GM12878 (cell line): Measurements from ENCODE around the gene TDP1. TPM values are rescaled to one million over a fixed set of nuclear protein-coding genes. Genes with fewer than 3 reads are reported as not detected.

Experiments used
- ATAC-seq: fragments of 200-7000 bp; cut with Tn5 transposase; 3 replicates; pipeline ENCODE4 v1.9.1; 2020; ENCODE audit warnings: mild to moderate bottlenecking, moderate library complexity
- BruUV-seq: library from RNA; stranded (reverse); fragments of 400-500 nt; replicated peaks from 2 replicates; lab custom pipeline; 2021; lab: Mats Ljungman, UMichigan
- CTCF ChIA-PET: fragments of 300-600 bp; sonication (Branson Sonifier 250); formaldehyde crosslinking; extraction: SDS; loops from one replicate; lab custom pipeline; 2021; ENCODE audit warnings: inconsistent platforms; lab: Yijun Ruan, JAX
- POLR2A ChIA-PET: fragments of 350-600 bp; formaldehyde crosslinking; extraction: SDS; loops from one replicate; lab custom pipeline; 2021; ENCODE audit warnings: inconsistent platforms; lab: Charles Lee
- RAD21 ChIA-PET: fragments of 300-600 bp; sonication (Branson Sonifier 250); formaldehyde crosslinking; loops from one replicate; lab custom pipeline; 2023; ENCODE audit warnings: antibody characterized with exemption; ENCODE audit not compliant: unreplicated experiment; lab: Charles Lee
- SMC1A ChIA-PET: fragments of 300-600 bp; sonication (Branson Sonifier 250); formaldehyde crosslinking; loops from one replicate; lab custom pipeline; 2023; ENCODE audit not compliant: unreplicated experiment, uncharacterized antibody; lab: Charles Lee
- DNase-seq: peaks from one replicate; pipeline ENCODE4 v3.0.0-alpha.2; 2011; ENCODE audit warnings: low read depth, low spot score
- FAIRE-seq: peaks from 3 replicates; lab custom pipeline; 2011; peaks lifted over from hg19 to GRCh38; lab: Jason Lieb, UNC
- H2AFZ ChIP-seq: 2 replicates; pipeline ENCODE4 v1.6.0; 2011; ENCODE audit warnings: low read depth, low read length, control low read depth; ENCODE audit not compliant: control insufficient read depth
- H3K27ac ChIP-seq: 2 replicates; pipeline ENCODE4 v1.5.1; 2011; ENCODE audit warnings: control low read depth; ENCODE audit not compliant: control insufficient read depth, insufficient read depth
- H3K27me3 ChIP-seq, 2 experiments: replicated peaks in 1 of 2; 2 replicates each; pipeline versions ENCODE4 v1.6.0 to v1.6.1; 2011; ENCODE audit warnings: low read length in 1 of 2; ENCODE audit not compliant: control insufficient read depth in 2 of 2, insufficient read depth in 2 of 2
- H3K36me3 ChIP-seq, 2 experiments: 2 replicates each; pipeline ENCODE4 v1.5.1; 2011; ENCODE audit warnings: low read length in 1 of 2; ENCODE audit not compliant: control insufficient read depth in 2 of 2, insufficient read depth in 2 of 2
- H3K4me1 ChIP-seq: 2 replicates; pipeline ENCODE4 v1.6.1; 2011; ENCODE audit warnings: mild to moderate bottlenecking, low read length, moderate library complexity, mixed read lengths; ENCODE audit not compliant: control insufficient read depth, insufficient read depth
- H3K4me2 ChIP-seq: 2 replicates; pipeline ENCODE4 v1.6.0; 2011; ENCODE audit warnings: control low read depth; ENCODE audit not compliant: control insufficient read depth, insufficient read depth
- H3K4me3 ChIP-seq: fragments of 200-600 bp; sonication (generic); 2 replicates; pipeline ENCODE4 v1.5.1; 2016
- H3K79me2 ChIP-seq: 2 replicates; pipeline ENCODE4 v1.6.0; 2011; ENCODE audit warnings: low read length; ENCODE audit not compliant: control insufficient read depth, insufficient read depth
- H3K9ac ChIP-seq: 2 replicates; pipeline ENCODE4 v1.8.0; 2011; ENCODE audit warnings: low read length, control low read depth, mixed read lengths; ENCODE audit not compliant: control insufficient read depth, insufficient read depth
- H3K9me3 ChIP-seq: replicated peaks from 3 replicates; pipeline ENCODE4 v1.5.1; 2011; ENCODE audit warnings: mild to moderate bottlenecking, low read length; ENCODE audit not compliant: control insufficient read depth, insufficient read depth
- H4K20me1 ChIP-seq: 2 replicates; pipeline ENCODE4 v1.6.0; 2011; ENCODE audit not compliant: control insufficient read depth, insufficient read depth
- ATF7 ChIP-seq: fragments of 450-650 bp; IDR thresholded peaks from 2 replicates; pipeline ENCODE4 v1.6.1; 2016; ENCODE audit warnings: low read depth, mild to moderate bottlenecking
- BCL11A ChIP-seq: IDR thresholded peaks from 2 replicates; pipeline ENCODE4 v1.6.1; 2011; ENCODE audit warnings: low read depth, low read length
- CHD2 ChIP-seq: IDR thresholded peaks from 2 replicates; pipeline ENCODE4 v1.6.1; 2011; ENCODE audit warnings: low read depth, low read length, improper control_type of control experiment, borderline replicate concordance
- GABPA ChIP-seq: IDR thresholded peaks from 2 replicates; pipeline ENCODE4 v1.6.1; 2014; ENCODE audit warnings: antibody characterized with exemption, low read depth, mild to moderate bottlenecking, inconsistent platforms
- HDAC6 ChIP-seq: fragments of 200-600 bp; sonication (generic); IDR thresholded peaks from one replicate; pipeline ENCODE4 v1.8.0; 2017; ENCODE audit warnings: antibody characterized with exemption; ENCODE audit not compliant: unreplicated experiment
- LARP7 ChIP-seq: fragments of 450-650 bp; IDR thresholded peaks from 2 replicates; pipeline ENCODE4 v1.6.1; 2017; ENCODE audit warnings: mild to moderate bottlenecking
- SIX5 ChIP-seq: IDR thresholded peaks from 2 replicates; pipeline ENCODE4 v1.6.1; 2011; ENCODE audit warnings: mild to moderate bottlenecking, low read depth, low read length, moderate library complexity; ENCODE audit not compliant: severe bottlenecking
- SMAD1 ChIP-seq: fragments of 450-650 bp; IDR thresholded peaks from 2 replicates; pipeline ENCODE4 v1.6.1; 2018; ENCODE audit warnings: mild to moderate bottlenecking, low read depth; ENCODE audit not compliant: partially characterized antibody
- SMAD5 ChIP-seq: IDR thresholded peaks from 2 replicates; pipeline ENCODE4 v1.6.1; 2016; ENCODE audit warnings: antibody characterized with exemption, low read depth
- SREBF2 ChIP-seq: IDR thresholded peaks from 2 replicates; pipeline ENCODE4 v1.6.1; 2012; ENCODE audit warnings: mild to moderate bottlenecking, low read length
- TAF1 ChIP-seq: IDR thresholded peaks from 2 replicates; pipeline ENCODE4 v1.6.1; 2011; ENCODE audit warnings: mild to moderate bottlenecking, low read depth, low read length, borderline replicate concordance
- TCF3 ChIP-seq: IDR thresholded peaks from 2 replicates; pipeline ENCODE4 v1.6.1; 2012; ENCODE audit warnings: low read depth, mild to moderate bottlenecking, low read length, borderline replicate concordance; ENCODE audit not compliant: insufficient read depth
- ZNF384 ChIP-seq: IDR thresholded peaks from 2 replicates; pipeline ENCODE4 v1.6.1; 2012; ENCODE audit warnings: low read depth, mild to moderate bottlenecking, low read length, improper control_type of control experiment, borderline replicate concordance
- WGBS: methylation state at CpG from one replicate; pipeline ENCODE4 v1.1.6; 2016; ENCODE audit warnings: low lambda C conversion rate; ENCODE audit not compliant: insufficient replicate concordance, insufficient coverage; ENCODE audit errors: missing lambda C conversion rate; 5-methylcytosine and 5-hydroxymethylcytosine counted together
- in situ Hi-C: fragments of 300-500 bp; cut with MboI; formaldehyde crosslinking; loops from 9 replicates; pipeline ENCODE4 v1.14.3; 2018; ENCODE audit warnings: mixed read lengths
- intact Hi-C: fragments of 100-400 bp; cut with micrococcal nuclease; formaldehyde crosslinking; loops from one replicate; pipeline ENCODE4 v1.14.2; 2022; ENCODE audit not compliant: unreplicated experiment
- polyA plus RNA-seq, 11 experiments: library from polyadenylated mRNA; depleted of rRNA in 4 of 11; unstranded in 6 of 11; stranded (reverse) in 5 of 11; fragments of >200 nt; fragmentation: Nextera tagmentation in 4 of 11; fragmentation: Illumina TruSeq in 1 of 11; extraction: Ambion mirVana in 4 of 11; extraction: Trizol in 1 of 11; gene quantifications; 1 replicate in 1 of 11; 2 replicates in 10 of 11; pipeline versions ENCODE4 v1.2.1 to v1.2.3, GENCODE V29; 2011 to 2016; ENCODE audit warnings: inconsistent platforms in 2 of 11, missing spikeins in 2 of 11, low read depth in 1 of 11
- total RNA-seq, 4 experiments: library from RNA; depleted of rRNA in 3 of 4; stranded (reverse); fragments of >200 nt in 3 of 4; fragmentation: Illumina TruSeq in 1 of 4; extraction: Trizol in 1 of 4; gene quantifications; 2 replicates each; pipeline versions ENCODE4 v1.2.1 to v1.2.3, GENCODE V29; 2013 to 2021
- TF ChIP-seq, protein P1 (sequence below): fragments of 450-650 bp; IDR thresholded peaks from 2 replicates; pipeline ENCODE4 v1.6.1; 2018; ENCODE audit warnings: mild to moderate bottlenecking, low read depth, moderate library complexity; ENCODE audit not compliant: partially characterized antibody
- TF ChIP-seq, protein P2 (sequence below): fragments of 150-350 bp; IDR thresholded peaks from 2 replicates; pipeline ENCODE4 v1.6.1; 2016; ENCODE audit warnings: low read depth, low read length

TDP1 gene
- total and polyA plus RNA-seq, 10 of the 15 experiments (the other 5 are each of a cell fraction or from before 2014, with no cell fraction given): 40.2 to 60.4 (median 54.1) TPM

DNA sequence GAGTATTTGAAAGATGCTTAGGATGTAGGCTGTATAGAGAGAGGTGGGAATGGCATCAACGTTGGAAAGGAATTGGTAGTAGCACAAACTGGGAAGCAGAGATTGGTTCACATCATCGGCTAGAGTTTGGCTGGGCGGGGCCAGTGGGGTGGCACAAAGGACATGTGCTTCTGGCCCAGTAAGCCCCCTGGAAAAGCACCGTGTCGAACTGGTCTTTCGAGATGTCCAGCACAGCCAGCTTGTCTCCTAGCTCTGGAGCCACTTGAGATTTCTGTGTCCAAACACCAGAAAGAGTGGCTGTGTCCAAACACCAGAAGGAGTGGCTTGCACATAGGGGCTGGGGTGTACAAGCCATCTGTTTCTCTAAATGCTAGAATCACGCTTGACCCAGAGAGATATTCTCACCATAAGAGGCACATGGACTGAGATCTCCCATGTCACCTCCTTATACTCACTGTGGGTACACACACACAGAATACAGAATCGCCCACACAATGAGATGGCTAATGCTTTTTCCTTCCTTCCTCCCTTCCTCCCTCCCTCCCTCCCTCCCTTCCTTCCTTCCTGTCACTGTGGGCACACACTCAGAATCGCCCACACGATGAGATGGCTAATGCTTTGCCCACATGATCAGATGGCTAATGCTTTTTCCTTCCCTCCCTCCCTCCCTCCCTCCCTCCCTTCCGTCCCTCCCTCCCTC, 64.2 kb downstream of the TDP1 start (continued):
- TF ChIP-seq TCF3: no peak
- no peak for TF ChIP-seq BCL11A
- no peak for TF ChIP-seq ZNF384
- TF ChIP-seq, protein P1, sequence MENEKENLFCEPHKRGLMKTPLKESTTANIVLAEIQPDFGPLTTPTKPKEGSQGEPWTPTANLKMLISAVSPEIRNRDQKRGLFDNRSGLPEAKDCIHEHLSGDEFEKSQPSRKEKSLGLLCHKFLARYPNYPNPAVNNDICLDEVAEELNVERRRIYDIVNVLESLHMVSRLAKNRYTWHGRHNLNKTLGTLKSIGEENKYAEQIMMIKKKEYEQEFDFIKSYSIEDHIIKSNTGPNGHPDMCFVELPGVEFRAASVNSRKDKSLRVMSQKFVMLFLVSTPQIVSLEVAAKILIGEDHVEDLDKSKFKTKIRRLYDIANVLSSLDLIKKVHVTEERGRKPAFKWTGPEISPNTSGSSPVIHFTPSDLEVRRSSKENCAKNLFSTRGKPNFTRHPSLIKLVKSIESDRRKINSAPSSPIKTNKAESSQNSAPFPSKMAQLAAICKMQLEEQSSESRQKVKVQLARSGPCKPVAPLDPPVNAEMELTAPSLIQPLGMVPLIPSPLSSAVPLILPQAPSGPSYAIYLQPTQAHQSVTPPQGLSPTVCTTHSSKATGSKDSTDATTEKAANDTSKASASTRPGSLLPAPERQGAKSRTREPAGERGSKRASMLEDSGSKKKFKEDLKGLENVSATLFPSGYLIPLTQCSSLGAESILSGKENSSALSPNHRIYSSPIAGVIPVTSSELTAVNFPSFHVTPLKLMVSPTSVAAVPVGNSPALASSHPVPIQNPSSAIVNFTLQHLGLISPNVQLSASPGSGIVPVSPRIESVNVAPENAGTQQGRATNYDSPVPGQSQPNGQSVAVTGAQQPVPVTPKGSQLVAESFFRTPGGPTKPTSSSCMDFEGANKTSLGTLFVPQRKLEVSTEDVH: no peak
- no peak for TF ChIP-seq TAF1
- TF ChIP-seq SMAD5: no peak
- TF ChIP-seq, all 136 proteins: peak for 0

DNA sequence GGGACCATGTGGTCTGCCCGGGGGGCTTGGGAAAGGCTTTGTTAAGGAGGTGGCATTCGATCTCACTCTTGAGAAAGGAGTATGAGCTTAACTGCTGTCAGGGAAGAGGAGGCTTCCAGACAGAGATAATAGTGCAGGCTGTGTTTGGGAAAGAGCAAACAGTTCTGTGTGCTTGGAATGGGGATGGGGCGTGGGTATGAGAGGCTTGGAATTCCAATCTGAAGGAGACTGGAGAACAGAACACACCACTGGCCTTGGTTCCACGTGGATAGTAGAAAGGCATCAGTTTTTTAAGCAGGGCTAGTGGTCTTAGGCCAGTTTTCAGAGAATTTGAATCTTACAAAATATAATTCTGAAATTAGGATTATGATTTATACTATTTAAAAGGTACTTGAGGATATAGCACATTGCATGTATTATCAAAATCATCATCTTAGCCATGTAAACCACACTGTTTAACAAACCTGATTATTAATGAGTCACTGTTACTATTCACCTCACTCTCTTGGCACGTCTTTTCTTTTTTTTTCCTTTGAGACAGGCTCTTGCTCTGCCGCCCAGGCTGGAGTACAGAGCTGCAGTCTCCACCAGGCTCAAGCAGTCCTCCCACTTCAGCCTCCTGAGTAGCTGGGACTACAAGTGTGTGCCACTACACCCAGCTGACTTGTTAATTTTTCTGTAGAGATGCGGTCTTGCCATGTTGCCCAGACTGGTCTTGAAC, 67.6 kb downstream of the TDP1 start:
- FAIRE-seq (no peak), DNase-seq (no peak), ATAC-seq (no peak)
- WGBS: 95% methylated on average over 7 of the region's 7 CpGs
- no peak overlapping the region for H3K4me2 ChIP-seq
- H3K79me2 ChIP-seq: no peaks in the 10 kb centered on the region
- no peaks in the 10 kb centered on the region for H3K27me3 ChIP-seq
- peaks cover 15 to 22% of the 10 kb centered on the region in 2 experiments for H3K36me3 ChIP-seq
- no peak overlapping the region for H3K27ac ChIP-seq
- intact Hi-C loops (no loop called here), in situ Hi-C loops (no loop called here)
- SMC1A ChIA-PET: no interaction called here
- H3K4me1 ChIP-seq: no peaks in the 10 kb centered on the region
- H4K20me1 ChIP-seq: no peaks in the 10 kb centered on the region
- POLR2A ChIA-PET: no interaction called here
- H2AFZ ChIP-seq: no peak overlapping the region
- CTCF ChIA-PET: no interaction called here
- BruUV-seq: no TSS peak
- H3K4me3 ChIP-seq: no peak overlapping the region
- H3K9ac ChIP-seq: no peak overlapping the region
- no peaks in the 10 kb centered on the region for H3K9me3 ChIP-seq
- RAD21 ChIA-PET: no interaction called here
- TF ChIP-seq GABPA: no peak
- no peak for TF ChIP-seq SREBF2
- no peak for TF ChIP-seq LARP7
- TF ChIP-seq SIX5: no peak
- no peak for TF ChIP-seq ATF7
- no peak for TF ChIP-seq CHD2
- TF ChIP-seq HDAC6: no peak
- no peak for TF ChIP-seq SMAD1
- TF ChIP-seq, protein P2, sequence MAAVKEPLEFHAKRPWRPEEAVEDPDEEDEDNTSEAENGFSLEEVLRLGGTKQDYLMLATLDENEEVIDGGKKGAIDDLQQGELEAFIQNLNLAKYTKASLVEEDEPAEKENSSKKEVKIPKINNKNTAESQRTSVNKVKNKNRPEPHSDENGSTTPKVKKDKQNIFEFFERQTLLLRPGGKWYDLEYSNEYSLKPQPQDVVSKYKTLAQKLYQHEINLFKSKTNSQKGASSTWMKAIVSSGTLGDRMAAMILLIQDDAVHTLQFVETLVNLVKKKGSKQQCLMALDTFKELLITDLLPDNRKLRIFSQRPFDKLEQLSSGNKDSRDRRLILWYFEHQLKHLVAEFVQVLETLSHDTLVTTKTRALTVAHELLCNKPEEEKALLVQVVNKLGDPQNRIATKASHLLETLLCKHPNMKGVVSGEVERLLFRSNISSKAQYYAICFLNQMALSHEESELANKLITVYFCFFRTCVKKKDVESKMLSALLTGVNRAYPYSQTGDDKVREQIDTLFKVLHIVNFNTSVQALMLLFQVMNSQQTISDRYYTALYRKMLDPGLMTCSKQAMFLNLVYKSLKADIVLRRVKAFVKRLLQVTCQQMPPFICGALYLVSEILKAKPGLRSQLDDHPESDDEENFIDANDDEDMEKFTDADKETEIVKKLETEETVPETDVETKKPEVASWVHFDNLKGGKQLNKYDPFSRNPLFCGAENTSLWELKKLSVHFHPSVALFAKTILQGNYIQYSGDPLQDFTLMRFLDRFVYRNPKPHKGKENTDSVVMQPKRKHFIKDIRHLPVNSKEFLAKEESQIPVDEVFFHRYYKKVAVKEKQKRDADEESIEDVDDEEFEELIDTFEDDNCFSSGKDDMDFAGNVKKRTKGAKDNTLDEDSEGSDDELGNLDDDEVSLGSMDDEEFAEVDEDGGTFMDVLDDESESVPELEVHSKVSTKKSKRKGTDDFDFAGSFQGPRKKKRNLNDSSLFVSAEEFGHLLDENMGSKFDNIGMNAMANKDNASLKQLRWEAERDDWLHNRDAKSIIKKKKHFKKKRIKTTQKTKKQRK: no peak
